ENCODE measurements around the gene SMARCD1. TPM values are rescaled to one million over a fixed set of nuclear protein-coding genes. Genes with fewer than 3 reads are reported as not detected.

The SMARCD1 gene
- total RNA-seq, 4 donors from 2014 or later: 4.1 to 54.6 (median 39.6) TPM

DNA sequence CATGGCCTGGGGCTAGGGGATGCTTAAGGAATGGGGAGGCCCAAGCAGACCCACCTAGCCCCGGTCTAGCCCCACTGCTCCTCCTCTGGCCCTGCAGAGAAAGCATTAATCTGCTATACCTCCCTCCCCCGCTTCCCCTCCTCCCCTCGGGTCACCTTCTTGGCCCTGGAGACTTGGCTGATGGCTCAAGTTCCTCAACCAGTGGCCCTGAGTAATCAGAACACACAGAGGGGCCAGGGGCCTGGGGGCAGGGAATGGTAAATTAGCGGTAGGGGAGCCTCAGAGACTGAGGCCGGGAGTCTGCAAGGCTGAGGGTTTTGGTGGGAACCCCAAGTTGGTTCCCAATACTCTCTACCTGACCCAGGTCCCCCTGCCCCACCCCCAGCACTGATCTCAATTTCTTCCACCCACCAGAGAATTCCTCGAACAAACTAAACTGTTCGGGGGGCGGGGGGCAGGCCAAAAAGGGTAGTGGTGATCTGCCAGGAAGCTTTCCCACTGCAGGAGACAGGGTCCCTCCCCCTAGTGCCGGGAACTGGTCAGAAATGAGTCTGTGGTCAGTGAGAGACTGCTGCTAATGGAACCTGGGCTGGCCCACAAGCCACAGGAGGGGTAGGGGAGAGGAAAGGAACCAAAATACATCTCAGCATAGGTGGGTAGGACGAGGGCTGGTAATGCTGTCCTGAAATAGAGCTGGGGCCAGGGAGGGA, 12.8 kb upstream of the SMARCD1 start:
- no peak for DNase-seq
- H3K27ac ChIP-seq: no peak overlapping the region
- intact Hi-C loops (cut with DNase I; ENCODE audit: low total_unique reads): loop anchor here (10.0 kb wide), 1 partner anchor 102 kb away; no protein-coding TSS in a partner anchor
- H3K36me3 ChIP-seq: no peaks in the 10 kb centered on the region
- TF ChIP-seq POLR2A (IDR thresholded peaks at IDR 0.05): no peak
- TF ChIP-seq, protein P1, sequence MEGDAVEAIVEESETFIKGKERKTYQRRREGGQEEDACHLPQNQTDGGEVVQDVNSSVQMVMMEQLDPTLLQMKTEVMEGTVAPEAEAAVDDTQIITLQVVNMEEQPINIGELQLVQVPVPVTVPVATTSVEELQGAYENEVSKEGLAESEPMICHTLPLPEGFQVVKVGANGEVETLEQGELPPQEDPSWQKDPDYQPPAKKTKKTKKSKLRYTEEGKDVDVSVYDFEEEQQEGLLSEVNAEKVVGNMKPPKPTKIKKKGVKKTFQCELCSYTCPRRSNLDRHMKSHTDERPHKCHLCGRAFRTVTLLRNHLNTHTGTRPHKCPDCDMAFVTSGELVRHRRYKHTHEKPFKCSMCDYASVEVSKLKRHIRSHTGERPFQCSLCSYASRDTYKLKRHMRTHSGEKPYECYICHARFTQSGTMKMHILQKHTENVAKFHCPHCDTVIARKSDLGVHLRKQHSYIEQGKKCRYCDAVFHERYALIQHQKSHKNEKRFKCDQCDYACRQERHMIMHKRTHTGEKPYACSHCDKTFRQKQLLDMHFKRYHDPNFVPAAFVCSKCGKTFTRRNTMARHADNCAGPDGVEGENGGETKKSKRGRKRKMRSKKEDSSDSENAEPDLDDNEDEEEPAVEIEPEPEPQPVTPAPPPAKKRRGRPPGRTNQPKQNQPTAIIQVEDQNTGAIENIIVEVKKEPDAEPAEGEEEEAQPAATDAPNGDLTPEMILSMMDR (IDR thresholded peaks at IDR 0.05): no peak
- no peak overlapping the region for H3K4me3 ChIP-seq
- no peaks in the 10 kb centered on the region for H3K4me1 ChIP-seq
- no peaks in the 10 kb centered on the region for H3K9me3 ChIP-seq
- H3K27me3 ChIP-seq: no peaks in the 10 kb centered on the region

DNA sequence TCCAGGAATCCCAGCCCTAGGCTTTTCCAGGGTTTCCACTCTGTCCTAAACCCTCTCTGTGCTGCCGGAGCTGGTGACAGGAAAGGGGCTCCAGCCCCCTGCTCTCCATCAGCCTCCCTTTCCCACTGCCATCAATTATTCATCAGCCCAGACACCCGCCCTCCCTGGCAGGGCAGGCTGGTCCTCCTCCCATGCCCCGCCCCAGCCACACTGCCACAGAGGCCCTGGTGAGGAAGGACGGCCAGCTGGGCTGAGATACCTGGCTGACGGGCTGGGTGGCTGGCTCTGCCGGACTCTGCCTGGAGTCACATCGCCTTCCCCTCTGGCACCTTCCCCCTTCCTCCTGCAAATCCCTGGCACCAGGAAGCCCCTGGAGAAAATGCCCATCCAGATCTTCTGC, 11.9 kb upstream of the SMARCD1 start:
- no peak for DNase-seq
- TF ChIP-seq, protein P1 (IDR thresholded peaks at IDR 0.05): no peak
- no peak for TF ChIP-seq POLR2A (IDR thresholded peaks at IDR 0.05)
- intact Hi-C loops (cut with DNase I; ENCODE audit: low total_unique reads): loop anchor here (10.0 kb wide), 1 partner anchor 102 kb away; no protein-coding TSS in a partner anchor

DNA sequence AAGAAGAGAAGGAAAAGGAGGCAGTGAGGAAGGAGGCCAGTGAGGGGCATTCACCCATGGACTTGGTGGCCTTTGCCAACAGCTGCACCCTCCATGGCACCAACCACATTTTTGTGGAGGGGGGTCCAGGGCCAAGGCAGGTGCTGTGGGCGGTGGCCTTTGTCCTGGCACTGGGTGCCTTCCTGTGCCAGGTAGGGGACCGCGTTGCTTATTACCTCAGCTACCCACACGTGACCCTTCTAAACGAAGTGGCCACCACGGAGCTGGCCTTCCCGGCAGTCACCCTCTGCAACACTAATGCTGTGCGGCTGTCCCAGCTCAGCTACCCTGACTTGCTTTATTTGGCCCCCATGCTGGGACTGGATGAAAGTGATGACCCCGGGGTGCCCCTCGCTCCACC, 11.4 kb upstream of the SMARCD1 start:
- intact Hi-C loops (cut with DNase I; ENCODE audit: low total_unique reads): loop anchor here (10.0 kb wide), 1 partner anchor 101 kb away; no protein-coding TSS in a partner anchor
- no peak overlapping the region for H3K4me3 ChIP-seq
- H3K9me3 ChIP-seq: no peaks in the 10 kb centered on the region
- H3K27ac ChIP-seq: no peak overlapping the region
- no peaks in the 10 kb centered on the region for H3K4me1 ChIP-seq
- no peaks in the 10 kb centered on the region for H3K36me3 ChIP-seq
- TF ChIP-seq, protein P1 (IDR thresholded peaks at IDR 0.05): no peak
- TF ChIP-seq POLR2A (IDR thresholded peaks at IDR 0.05): no peak
- no peaks in the 10 kb centered on the region for H3K27me3 ChIP-seq
- DNase-seq: no peak

More for the DNA sequence above, 11.9 kb upstream of the SMARCD1 start:
- H3K27me3 ChIP-seq: no peaks in the 10 kb centered on the region
- H3K4me1 ChIP-seq: no peaks in the 10 kb centered on the region
- H3K36me3 ChIP-seq: no peaks in the 10 kb centered on the region
- H3K4me3 ChIP-seq: no peak overlapping the region
- H3K27ac ChIP-seq: no peak overlapping the region
- no peaks in the 10 kb centered on the region for H3K9me3 ChIP-seq

DNA sequence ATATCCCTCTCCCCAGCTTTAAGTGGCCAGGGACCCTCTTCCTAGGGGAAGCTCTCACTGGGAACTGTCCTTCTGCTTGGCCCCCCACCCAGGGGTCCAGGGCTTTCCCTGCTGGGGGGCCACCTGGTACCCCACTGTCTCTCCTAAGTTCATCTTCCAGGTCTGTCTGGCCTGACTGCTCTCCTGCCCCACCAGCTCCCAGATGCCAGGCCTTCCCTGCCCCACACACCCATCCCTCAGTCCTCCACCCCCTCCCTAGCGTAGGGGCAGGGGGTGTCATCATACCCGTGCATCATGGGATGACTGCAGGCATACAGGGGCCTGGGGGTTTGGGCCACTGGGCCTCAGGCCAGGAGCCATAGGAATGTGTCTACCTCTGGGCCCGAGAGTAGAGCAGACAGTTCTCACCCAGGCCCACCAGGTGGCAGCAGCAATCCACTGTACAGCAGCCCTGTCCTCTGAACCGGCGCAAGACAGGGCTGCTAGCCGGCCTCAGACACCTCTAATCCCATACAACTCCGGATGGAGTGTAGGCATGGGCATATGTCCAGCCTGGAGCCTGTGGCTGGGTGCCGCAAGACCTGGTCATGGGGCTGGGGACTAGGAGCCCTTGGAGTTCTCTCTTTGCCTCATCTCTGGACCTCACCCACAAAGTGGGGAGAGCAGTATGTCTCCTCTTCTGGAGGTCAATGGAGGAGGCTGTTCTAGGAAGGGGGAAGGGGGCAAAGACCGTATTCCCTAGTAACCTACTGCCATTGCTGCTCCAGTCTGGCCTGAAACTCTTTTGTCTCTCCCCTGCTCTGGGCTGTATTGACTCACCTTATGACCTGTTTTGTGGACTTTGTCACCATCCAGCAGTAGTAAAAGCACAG, 10.0 kb upstream of the SMARCD1 start:
- Histone ChIP-seq H3K27ac (no peak overlapping the region), H3K4me1 (no peaks in the 10 kb centered on the region), H3K27me3 (no peaks in the 10 kb centered on the region), H3K9me3 (no peaks in the 10 kb centered on the region), H3K4me3 (no peak overlapping the region), H3K36me3 (no peaks in the 10 kb centered on the region)
- no peak for TF ChIP-seq POLR2A (IDR thresholded peaks at IDR 0.05)
- TF ChIP-seq, protein P1 (IDR thresholded peaks at IDR 0.05): peak; percentile 93 to 98 (median 94)
- intact Hi-C loops (cut with DNase I; ENCODE audit: low total_unique reads): loop anchor here (10.0 kb wide), 1 partner anchor 100 kb away; no protein-coding TSS in a partner anchor
- peak; percentile 83 to 85 for DNase-seq

DNA sequence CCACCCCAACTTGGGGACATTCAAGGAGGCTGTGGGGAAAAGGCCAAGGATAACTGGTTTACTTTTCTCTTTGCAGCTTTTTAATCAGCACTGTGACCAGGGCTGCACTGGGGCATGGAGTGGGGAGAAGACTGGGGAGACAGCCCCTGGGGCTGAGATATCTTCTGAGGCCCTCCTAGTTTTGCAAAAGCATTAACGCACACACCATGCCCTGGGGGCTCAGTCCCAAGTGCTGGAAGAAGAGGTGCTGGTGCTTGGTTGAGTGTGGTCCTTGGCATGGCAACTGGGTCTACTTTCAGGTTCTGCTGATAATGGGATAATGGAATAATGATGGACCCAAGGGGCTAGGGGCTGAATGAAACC, 9.4 kb upstream of the SMARCD1 start:
- Histone ChIP-seq H3K4me1 (no peaks in the 10 kb centered on the region), H3K27me3 (no peaks in the 10 kb centered on the region), H3K4me3 (no peak overlapping the region), H3K27ac (no peak overlapping the region), H3K9me3 (no peaks in the 10 kb centered on the region), H3K36me3 (no peaks in the 10 kb centered on the region)
- TF ChIP-seq, protein P1 (IDR thresholded peaks at IDR 0.05): no peak
- no peak for TF ChIP-seq POLR2A (IDR thresholded peaks at IDR 0.05)
- intact Hi-C loops (cut with DNase I; ENCODE audit: low total_unique reads): loop anchor here (10.0 kb wide), 1 partner anchor 99 kb away; no protein-coding TSS in a partner anchor
- no peak for DNase-seq
